Ishikawa (cell line): ENCODE results near the gene HSF5.

Experiments
- CEBPB ChIP-seq: IDR thresholded peaks from 2 replicates; pipeline ENCODE4 v1.6.1; 2012
- CREB1 ChIP-seq: IDR thresholded peaks from 2 replicates; pipeline ENCODE4 v1.6.1; 2012; ENCODE audit warnings: low read depth
- EP300 ChIP-seq: IDR thresholded peaks from 2 replicates; pipeline ENCODE4 v1.6.1; 2012; ENCODE audit warnings: borderline replicate concordance
- RAD21 ChIP-seq: IDR thresholded peaks from 2 replicates; pipeline ENCODE4 v1.6.1; 2012; ENCODE audit warnings: low read depth
- TCF12 ChIP-seq: IDR thresholded peaks from 2 replicates; pipeline ENCODE4 v1.6.1; 2012; ENCODE audit warnings: low read depth
- YY1 ChIP-seq: IDR thresholded peaks from 2 replicates; pipeline ENCODE4 v1.6.1; 2012; ENCODE audit warnings: low read depth
- ZBTB7A ChIP-seq: IDR thresholded peaks from 2 replicates; pipeline ENCODE4 v1.6.1; 2012; ENCODE audit warnings: low read depth
- TF ChIP-seq, protein P1 (sequence below): IDR thresholded peaks from 2 replicates; pipeline ENCODE4 v1.6.1; 2012
- TF ChIP-seq, protein P2 (sequence below): IDR thresholded peaks from 2 replicates; pipeline ENCODE4 v1.6.1; 2012; ENCODE audit warnings: low read depth, mild to moderate bottlenecking

DNA sequence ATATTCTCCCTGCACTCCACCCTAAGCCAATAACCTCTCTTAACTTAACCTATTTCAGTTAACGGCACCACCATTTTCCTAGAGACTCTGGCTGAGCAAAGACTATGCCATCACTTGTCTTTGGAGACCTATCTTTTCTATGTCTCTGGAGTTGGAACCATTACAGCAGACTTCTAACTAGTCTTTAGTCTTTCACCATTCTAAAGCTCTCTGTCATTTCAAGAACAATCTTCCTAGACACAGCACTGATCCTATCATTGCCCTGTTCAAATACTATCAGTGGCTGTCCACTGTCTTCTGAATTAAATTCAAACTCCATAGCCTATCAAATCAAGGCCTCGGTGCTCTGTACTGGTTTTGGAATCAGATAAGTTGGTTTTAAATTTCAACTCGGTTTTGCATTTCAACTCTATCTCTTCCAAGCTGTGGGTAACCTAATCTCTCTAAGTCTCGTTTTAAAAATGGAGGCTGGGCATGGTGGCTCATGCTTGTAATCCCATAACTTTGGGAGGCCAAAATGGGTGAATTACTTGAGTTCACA lies 102.8 kb downstream of the HSF5 start:
- TF ChIP-seq, protein P1, sequence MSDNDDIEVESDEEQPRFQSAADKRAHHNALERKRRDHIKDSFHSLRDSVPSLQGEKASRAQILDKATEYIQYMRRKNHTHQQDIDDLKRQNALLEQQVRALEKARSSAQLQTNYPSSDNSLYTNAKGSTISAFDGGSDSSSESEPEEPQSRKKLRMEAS, result no peak
- TF ChIP-seq TCF12 (no peak), YY1 (no peak), EP300 (no peak), CREB1 (no peak), CEBPB (no peak), ZBTB7A (no peak), RAD21 (no peak)
- TF ChIP-seq, protein P2, sequence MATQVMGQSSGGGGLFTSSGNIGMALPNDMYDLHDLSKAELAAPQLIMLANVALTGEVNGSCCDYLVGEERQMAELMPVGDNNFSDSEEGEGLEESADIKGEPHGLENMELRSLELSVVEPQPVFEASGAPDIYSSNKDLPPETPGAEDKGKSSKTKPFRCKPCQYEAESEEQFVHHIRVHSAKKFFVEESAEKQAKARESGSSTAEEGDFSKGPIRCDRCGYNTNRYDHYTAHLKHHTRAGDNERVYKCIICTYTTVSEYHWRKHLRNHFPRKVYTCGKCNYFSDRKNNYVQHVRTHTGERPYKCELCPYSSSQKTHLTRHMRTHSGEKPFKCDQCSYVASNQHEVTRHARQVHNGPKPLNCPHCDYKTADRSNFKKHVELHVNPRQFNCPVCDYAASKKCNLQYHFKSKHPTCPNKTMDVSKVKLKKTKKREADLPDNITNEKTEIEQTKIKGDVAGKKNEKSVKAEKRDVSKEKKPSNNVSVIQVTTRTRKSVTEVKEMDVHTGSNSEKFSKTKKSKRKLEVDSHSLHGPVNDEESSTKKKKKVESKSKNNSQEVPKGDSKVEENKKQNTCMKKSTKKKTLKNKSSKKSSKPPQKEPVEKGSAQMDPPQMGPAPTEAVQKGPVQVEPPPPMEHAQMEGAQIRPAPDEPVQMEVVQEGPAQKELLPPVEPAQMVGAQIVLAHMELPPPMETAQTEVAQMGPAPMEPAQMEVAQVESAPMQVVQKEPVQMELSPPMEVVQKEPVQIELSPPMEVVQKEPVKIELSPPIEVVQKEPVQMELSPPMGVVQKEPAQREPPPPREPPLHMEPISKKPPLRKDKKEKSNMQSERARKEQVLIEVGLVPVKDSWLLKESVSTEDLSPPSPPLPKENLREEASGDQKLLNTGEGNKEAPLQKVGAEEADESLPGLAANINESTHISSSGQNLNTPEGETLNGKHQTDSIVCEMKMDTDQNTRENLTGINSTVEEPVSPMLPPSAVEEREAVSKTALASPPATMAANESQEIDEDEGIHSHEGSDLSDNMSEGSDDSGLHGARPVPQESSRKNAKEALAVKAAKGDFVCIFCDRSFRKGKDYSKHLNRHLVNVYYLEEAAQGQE, result no peak
